GM18508 (cell line): Measurements from ENCODE around the gene COPB2.

Experiments used
- ATAC-seq: cut with Tn5 transposase; IDR thresholded peaks from one replicate; pipeline ENCODE4 v1.9.1; 2021; ENCODE audit warnings: moderate number of reproducible peaks; ENCODE audit not compliant: insufficient read depth, unreplicated experiment

COPB2 gene

GRCh38 chr3:139329364-139329850 is 60.0 kb downstream of the COPB2 start:
- peak; percentile 70 for ATAC-seq

DNA sequence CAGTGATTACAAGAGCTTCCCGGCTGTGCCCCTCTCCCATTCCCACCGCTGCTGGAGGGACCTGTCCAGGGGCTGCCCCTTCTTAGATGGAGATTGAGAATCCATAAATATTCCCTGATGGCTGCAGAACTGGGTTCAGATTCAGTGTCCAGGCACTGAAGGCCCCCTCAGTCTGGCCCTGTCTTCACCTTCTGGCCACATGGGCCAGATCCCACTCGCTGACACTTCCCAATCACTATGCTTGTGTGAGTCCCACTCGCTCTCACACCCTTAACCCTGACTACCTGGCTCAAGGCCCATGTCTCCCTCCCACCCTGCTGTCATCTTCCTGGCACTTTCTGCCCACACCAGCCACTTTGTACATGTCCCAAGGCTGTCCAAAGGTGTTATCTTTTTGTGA is 61.1 kb downstream of the COPB2 start:
- no peak for ATAC-seq

GRCh38 chr3:139327861-139328260 is 61.6 kb downstream of the COPB2 start:
- no peak for ATAC-seq

DNA sequence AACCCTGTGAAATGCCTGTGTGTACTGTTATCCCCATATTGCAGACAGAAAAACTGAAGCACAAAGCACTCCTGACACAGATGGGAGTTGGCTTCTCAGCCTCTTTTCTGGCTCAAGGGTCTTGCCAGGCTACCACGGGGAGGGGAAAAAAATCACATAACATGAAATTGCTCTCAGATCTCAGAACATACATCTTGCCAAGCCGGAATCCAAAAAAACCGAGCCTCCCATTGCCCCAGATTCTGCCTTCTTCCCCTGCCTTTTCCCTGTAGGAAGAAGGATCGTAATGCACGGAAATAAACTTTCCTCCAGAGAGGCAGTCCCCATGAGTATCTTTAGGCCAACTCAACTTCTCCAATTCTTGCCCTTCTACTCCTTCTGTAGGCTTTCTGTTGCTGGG is 62.2 kb downstream of the COPB2 start:
- no peak for ATAC-seq

DNA sequence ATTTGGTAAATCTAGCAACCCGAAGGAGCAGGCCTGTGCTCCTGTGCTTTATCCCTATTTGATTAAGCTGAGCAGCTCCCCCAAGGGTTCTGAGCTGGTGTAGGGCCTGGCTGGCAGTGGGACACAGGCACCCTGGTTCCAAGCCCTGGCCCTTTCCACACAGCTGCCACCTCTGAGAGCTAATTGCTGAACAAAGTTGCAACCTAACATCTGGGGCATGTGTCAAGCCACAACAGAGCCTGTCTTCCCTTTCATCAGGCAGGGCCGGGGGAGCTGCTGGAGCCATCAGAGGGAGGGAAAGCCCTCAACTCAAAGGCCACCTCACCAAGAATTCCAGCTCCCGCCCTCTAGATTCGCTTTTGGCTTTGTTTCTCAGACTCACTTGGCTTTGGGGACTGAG is 62.7 kb downstream of the COPB2 start:
- ATAC-seq = no peak

GRCh38 chr3:139326131-139326530 is 63.3 kb downstream of the COPB2 start:
- ATAC-seq = no peak

GRCh38 chr3:139325551-139325950 is 63.9 kb downstream of the COPB2 start:
- ATAC-seq = no peak

GRCh38 chr3:139324456-139324855 is 65.0 kb downstream of the COPB2 start:
- ATAC-seq = no peak

DNA sequence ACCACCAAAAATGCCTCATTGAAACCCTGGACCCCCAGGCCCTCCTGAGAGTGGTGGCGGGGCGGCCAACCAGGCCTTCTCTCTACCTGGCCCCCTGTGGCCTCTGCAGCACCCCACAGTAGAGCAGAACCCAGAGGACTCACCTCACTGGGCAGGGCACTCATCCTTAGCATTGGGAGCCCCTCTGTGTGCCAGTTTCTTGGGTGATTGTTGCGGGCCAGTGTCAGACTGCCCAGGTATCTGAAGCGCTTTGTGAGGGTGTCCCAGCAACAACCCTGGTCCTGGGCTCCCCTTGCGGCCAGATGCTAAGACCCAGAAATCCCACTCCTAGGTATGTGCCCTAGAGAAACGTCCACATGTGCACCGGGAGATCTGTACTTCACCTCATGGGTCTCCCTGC is 66.3 kb downstream of the COPB2 start:
- no peak for ATAC-seq

- no peak for ATAC-seq
These were observed 67.1 kb downstream of the COPB2 start for GRCh38 chr3:139322346-139322745.

- ATAC-seq = no peak
These were observed 68.7 kb downstream of the COPB2 start for GRCh38 chr3:139320551-139321309.

DNA sequence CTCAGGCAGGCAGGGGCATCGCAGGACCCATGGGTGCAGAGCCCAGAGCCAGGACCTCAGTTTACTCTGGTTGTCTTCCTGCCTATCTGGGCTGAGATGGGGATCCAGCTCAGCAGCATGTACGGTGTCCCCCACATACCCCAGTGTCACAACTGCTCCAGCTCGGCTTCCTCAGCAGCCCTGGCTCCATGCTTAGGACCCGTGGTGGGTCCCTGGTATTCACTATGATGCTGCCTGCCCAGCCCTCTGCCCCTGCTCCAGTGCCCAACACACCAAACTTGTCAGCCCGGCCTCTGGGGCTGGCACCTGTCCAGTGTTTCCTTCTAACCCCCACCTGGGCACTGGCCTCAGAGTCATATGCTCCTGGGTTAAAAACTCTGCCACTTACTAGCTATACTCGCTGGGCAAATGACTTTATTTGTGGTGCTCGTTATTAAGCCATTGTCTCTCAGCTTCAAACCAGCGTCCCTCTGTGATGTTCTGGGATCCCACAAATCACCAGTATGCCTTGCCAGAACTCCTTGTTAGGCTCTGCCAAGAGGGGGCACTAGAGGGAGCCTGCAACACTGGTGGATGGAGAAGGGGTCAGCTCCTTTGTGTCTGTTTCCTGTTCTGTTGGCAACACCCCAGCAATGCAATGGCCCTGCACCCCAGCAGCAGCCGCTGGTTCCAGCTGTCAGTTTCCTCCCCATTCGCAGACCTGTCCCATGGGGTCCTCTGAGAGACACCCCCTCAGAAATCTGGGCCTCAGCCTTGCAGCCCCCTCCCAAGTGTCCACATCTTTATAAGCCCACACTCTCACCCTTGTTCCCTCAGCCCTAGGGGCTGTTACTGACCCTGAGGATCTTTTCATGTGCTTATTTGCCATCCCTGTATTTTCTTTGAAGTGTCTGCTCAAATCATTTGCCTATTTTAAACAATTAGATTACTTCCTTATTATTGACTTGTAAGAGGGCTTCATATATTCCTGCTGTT is 69.7 kb downstream of the COPB2 start:
- no peak for ATAC-seq

DNA sequence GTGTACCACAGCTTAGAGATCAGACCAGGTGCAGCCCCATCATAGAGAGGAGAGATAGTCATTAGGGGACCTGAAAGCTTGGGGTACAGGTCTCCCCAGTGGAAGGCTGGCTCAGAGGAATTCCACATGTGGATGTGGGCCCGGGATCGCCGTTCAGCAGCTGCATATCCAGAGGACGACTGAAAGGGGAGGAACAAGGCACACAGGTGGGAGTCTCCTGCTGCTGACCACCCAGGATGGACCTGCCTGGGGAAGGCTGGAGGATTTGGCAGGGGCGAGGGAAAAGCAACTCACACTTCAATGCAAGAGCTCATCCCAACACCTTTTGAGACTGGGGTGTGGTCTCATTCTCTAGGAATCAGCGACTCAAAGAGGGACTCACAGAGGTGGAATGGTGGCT is 70.6 kb downstream of the COPB2 start:
- no peak for ATAC-seq

DNA sequence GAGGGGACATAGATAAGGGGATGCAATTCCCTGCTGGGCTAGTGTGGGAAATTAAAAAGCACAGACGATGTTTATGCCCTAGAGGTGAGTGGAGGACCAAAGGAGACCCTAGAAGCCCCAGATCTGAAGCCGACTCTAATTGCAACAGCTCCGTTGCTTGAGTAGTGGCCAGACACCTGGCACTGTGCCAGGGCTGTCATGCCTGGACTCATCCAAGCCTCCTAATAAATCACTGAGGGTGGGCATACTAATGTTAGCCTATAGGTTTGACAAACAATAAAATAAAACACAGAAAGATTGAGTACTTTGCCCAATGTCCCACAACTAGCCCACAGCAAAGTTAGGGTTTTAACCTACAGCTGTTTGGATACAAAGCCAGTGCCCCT is 71.0 kb downstream of the COPB2 start:
- no peak for ATAC-seq

- ATAC-seq = no peak
These were observed 71.6 kb downstream of the COPB2 start for GRCh38 chr3:139317660-139318430.

- no peak for ATAC-seq
These were observed 72.2 kb downstream of the COPB2 start for GRCh38 chr3:139317215-139317614.

- ATAC-seq = no peak
These were observed 75.5 kb downstream of the COPB2 start for GRCh38 chr3:139313921-139314320.

DNA sequence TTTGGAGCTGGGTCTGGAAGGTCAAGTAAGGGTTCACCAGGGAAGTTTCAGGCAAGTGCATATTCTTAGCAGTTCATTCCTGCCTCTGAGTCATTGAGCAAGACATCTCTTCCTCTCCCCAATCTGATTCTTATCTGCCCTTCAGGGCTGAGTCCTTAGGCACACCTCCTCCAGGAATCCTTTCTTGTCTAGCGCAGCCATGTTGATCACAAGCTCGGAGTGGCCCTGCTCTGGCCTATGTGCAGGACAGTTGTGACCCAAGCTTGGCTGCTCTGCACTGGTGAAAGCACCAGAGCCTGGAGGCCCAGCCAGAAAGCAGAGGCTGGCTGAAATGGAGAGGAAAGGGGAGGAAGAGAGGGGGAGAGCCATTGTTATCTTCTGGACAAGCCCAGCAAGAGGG is 76.5 kb downstream of the COPB2 start:
- no peak for ATAC-seq

- ATAC-seq = no peak
These were observed 77.0 kb downstream of the COPB2 start for GRCh38 chr3:139312416-139312815.

GRCh38 chr3:139311557-139311956 is 77.9 kb downstream of the COPB2 start:
- no peak for ATAC-seq
